Chondrocyte (in vitro differentiated cells): ENCODE results near the gene MMAB. TPM values are rescaled to one million over a fixed set of nuclear protein-coding genes. Genes with fewer than 3 reads are reported as not detected.

ENCODE experiments used
- DNase-seq: peaks from one replicate; pipeline ENCODE4 v3.0.0; 2021; ENCODE audit warnings: mixed read lengths, low spot score
- H3K27ac Mint-ChIP-seq: one replicate; pipeline ENCODE4 v1.8.0; 2021; ENCODE audit warnings: mild to moderate bottlenecking, moderate library complexity, mixed read lengths; ENCODE audit not compliant: unreplicated experiment
- H3K27me3 Mint-ChIP-seq: 2 replicates; pipeline ENCODE4 v1.8.0; 2021; ENCODE audit warnings: low read depth, mixed read lengths
- H3K36me3 Mint-ChIP-seq: 2 replicates; pipeline ENCODE4 v1.8.0; 2021; ENCODE audit warnings: low read depth, mixed read lengths
- H3K4me1 Mint-ChIP-seq: 2 replicates; pipeline ENCODE4 v1.8.0; 2021; ENCODE audit warnings: low read depth, mild to moderate bottlenecking, mixed read lengths
- H3K4me3 Mint-ChIP-seq: one replicate; pipeline ENCODE4 v1.8.0; 2021; ENCODE audit warnings: mild to moderate bottlenecking, moderate library complexity, mixed read lengths; ENCODE audit not compliant: unreplicated experiment
- H3K9me3 Mint-ChIP-seq: 2 replicates; pipeline ENCODE4 v1.8.0; 2021; ENCODE audit warnings: low read depth, mixed read lengths
- CTCF ChIP-seq: fragments of 200-600 bp; sonication (generic); IDR thresholded peaks from 2 replicates; pipeline ENCODE4 v1.5.0; 2021; ENCODE audit warnings: antibody characterized with exemption, mild to moderate bottlenecking, moderate library complexity
- total RNA-seq: library from RNA; stranded (reverse); gene quantifications from 3 replicates; pipeline ENCODE4 v1.2.1, GENCODE V29; 2021

Gene MMAB
- total RNA-seq, 1 donor from 2014 or later, result 23.3 TPM

DNA sequence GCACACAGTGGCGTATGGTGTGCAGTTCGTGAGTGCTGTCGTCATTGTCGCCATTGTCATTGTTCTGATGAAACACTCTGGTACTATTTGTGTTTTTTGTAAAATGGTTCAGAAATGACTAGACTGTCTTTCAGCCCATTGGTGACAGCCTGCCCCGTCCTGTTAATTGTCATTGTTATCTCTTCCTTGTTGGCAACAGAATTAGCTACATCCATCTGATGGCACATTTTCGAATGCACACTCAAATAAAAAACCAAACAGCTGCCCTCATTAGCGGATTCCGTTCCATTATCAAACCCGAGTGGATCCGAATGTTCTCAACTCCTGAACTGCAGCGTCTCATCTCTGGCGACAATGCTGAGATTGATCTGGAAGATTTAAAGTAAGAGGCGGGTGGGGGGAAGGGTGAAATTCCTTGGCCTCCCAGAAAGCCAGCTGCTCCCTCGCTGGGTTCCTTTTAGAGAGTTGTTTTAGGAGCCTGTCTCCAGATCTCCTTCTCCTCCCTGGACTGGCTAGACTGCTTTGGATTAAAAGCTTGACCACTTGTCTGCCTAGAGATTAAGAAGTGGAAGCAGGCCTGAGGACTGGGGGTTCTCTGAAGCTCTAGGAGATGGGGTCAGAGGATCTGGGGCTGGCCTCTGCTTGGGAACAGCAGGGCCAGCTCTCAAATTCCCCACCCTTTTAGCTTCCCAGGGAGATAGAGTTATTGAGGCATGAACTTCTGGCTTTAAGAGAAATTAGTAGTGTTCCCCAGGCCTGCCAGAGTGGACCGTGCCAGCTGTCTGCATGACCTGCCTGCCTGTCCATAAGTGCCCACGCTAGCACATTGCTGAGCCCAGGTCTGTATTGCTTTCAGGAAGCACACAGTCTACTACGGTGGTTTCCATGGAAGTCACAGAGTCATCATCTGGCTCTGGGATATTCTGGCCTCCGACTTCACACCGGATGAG is 43.3 kb downstream of the MMAB start:
- no peaks in the 10 kb centered on the region for H3K4me1 Mint-ChIP-seq
- no peak overlapping the region for H3K4me3 Mint-ChIP-seq
- H3K9me3 Mint-ChIP-seq, result no peaks in the 10 kb centered on the region
- no peaks in the 10 kb centered on the region for H3K27me3 Mint-ChIP-seq
- no peak overlapping the region for H3K27ac Mint-ChIP-seq
- DNase-seq, result no peak
- no peak for TF ChIP-seq CTCF
- peaks cover 27% of the 10 kb centered on the region for H3K36me3 Mint-ChIP-seq

- Mint-ChIP-seq H3K4me1 (no peaks in the 10 kb centered on the region), H3K27me3 (no peaks in the 10 kb centered on the region), H3K4me3 (no peak overlapping the region), H3K36me3 (peaks cover 27% of the 10 kb centered on the region), H3K27ac (no peak overlapping the region), H3K9me3 (no peaks in the 10 kb centered on the region)
- TF ChIP-seq CTCF, result no peak
- no peak for DNase-seq
Observed at GRCh38 chr12:109527489-109528123, 45.7 kb downstream of the MMAB start.

GRCh38 chr12:109525279-109525585 is 48.1 kb downstream of the MMAB start:
- Mint-ChIP-seq H3K4me3 (no peak overlapping the region), H3K36me3 (peaks cover 31% of the 10 kb centered on the region), H3K9me3 (no peaks in the 10 kb centered on the region), H3K4me1 (no peaks in the 10 kb centered on the region), H3K27ac (no peak overlapping the region), H3K27me3 (no peaks in the 10 kb centered on the region)
- DNase-seq, result no peak
- no peak for TF ChIP-seq CTCF

GRCh38 chr12:109524466-109525278 is 48.6 kb downstream of the MMAB start:
- Mint-ChIP-seq H3K36me3 (peaks cover 29% of the 10 kb centered on the region), H3K27me3 (no peaks in the 10 kb centered on the region), H3K27ac (no peak overlapping the region), H3K4me3 (no peak overlapping the region), H3K4me1 (peaks cover 1% of the 10 kb centered on the region), H3K9me3 (no peaks in the 10 kb centered on the region)
- TF ChIP-seq CTCF, result no peak
- no peak for DNase-seq

DNA sequence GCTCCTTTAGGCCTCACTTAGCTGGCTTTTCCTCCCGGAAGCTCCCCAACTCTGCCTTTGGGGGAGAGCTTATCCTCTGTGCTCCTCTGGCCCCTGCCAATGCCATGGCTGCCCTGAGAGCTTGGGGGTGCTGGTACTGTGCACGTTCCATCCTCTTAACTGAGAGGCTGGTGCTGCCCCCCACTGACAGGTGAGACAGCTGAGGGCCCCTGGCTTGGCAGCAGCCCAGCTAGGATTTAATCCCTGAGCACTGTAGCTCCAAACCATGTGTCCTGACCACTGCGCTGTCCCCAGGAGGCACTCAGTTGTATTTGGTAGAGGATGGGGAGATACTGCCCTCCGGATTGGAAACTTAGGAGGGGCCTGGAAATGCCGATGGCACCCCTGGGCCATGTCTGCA is 49.8 kb downstream of the MMAB start:
- no peak for TF ChIP-seq CTCF
- no peak for DNase-seq
- Mint-ChIP-seq H3K27me3 (no peaks in the 10 kb centered on the region), H3K4me3 (no peak overlapping the region), H3K9me3 (no peaks in the 10 kb centered on the region), H3K27ac (no peak overlapping the region), H3K36me3 (peaks cover 28% of the 10 kb centered on the region), H3K4me1 (peaks cover 13% of the 10 kb centered on the region)
